ENCODE measurements around the gene TMCO4. TPM values are rescaled to one million over a fixed set of nuclear protein-coding genes. Genes with fewer than 3 reads are reported as not detected.

TMCO4 gene
- total and polyA plus RNA-seq, 4 experiments from 2014 or later: 14.9 to 32.7 (median 22.7) TPM

GRCh38 chr1:19668888-19669287 is 130.8 kb downstream of the TMCO4 start:
- Mint-ChIP-seq H3K4me3 (no peak overlapping the region), H3K4me1 (peaks cover 13 to 27% (median 22%) of the 10 kb centered on the region in 4 donors), H3K27ac (peak overlapping the region in 1 of 7 donors; percentile 32), H3K27me3 (peaks cover 1 to 14% of the 10 kb centered on the region in 2 donors), H3K36me3 (no peaks in the 10 kb centered on the region), H3K9me3 (peaks cover 0 to 3% (median 0%) of the 10 kb centered on the region in 8 donors)
- no peak overlapping the region for H3K27ac ChIP-seq (ENCODE audit: low read depth, low read length)
- H3K9me3 ChIP-seq (ENCODE audit: control insufficient read depth in 1 of 2, low read length in 2 of 2): no peaks in the 10 kb centered on the region
- H3K4me3 ChIP-seq (ENCODE audit: low read length in 2 of 2): no peak overlapping the region
- H3K36me3 ChIP-seq (ENCODE audit: insufficient read depth, low read length): no peaks in the 10 kb centered on the region
- ChIA-PET CTCF (ENCODE audit: partially characterized antibody) (interaction anchor here (1.2 to 1.3 kb wide), 2 partner anchors 8 to 36 kb away, joined by 5 read pairs; no protein-coding TSS in a partner anchor), POLR2A (ENCODE audit: partially characterized antibody) (no interaction called here)
- intact Hi-C loops (cut with micrococcal nuclease): no loop called here
- DNase-seq: no peak
- H3K4me1 ChIP-seq (ENCODE audit: insufficient read depth, low read length): peaks cover 15% of the 10 kb centered on the region
- H3K27me3 ChIP-seq (ENCODE audit: insufficient read depth, low read length): no peaks in the 10 kb centered on the region

GRCh38 chr1:19665496-19666465 is 133.9 kb downstream of the TMCO4 start:
- peaks cover 0 to 3% (median 0%) of the 10 kb centered on the region in 8 donors for H3K9me3 Mint-ChIP-seq
- peaks cover 0 to 22% of the 10 kb centered on the region in 2 donors for H3K27me3 Mint-ChIP-seq

GRCh38 chr1:19665186-19665495 is 134.6 kb downstream of the TMCO4 start:
- H3K4me1 Mint-ChIP-seq: peaks cover 16 to 38% (median 32%) of the 10 kb centered on the region in 4 donors
- H3K4me3 ChIP-seq (ENCODE audit: low read length in 2 of 2): no peak overlapping the region
- intact Hi-C loops (cut with micrococcal nuclease): no loop called here
- peaks cover 21% of the 10 kb centered on the region for H3K4me1 ChIP-seq (ENCODE audit: insufficient read depth, low read length)
- peak overlapping the region in 1 of 7 donors; percentile 70 for H3K27ac Mint-ChIP-seq
- H3K27me3 Mint-ChIP-seq: peaks cover 0 to 22% of the 10 kb centered on the region in 2 donors
- POLR2A ChIA-PET (ENCODE audit: partially characterized antibody): no interaction called here
- H3K9me3 ChIP-seq (ENCODE audit: control insufficient read depth in 1 of 2, low read length in 2 of 2): no peaks in the 10 kb centered on the region
- peak in 1 of 5 donors; percentile 36 for DNase-seq
- H3K4me3 Mint-ChIP-seq: peak overlapping the region in 7 of 8 donors; percentile 51 to 82 (median 70)
- no peaks in the 10 kb centered on the region for H3K36me3 ChIP-seq (ENCODE audit: insufficient read depth, low read length)
- peaks cover 0 to 3% (median 0%) of the 10 kb centered on the region in 8 donors for H3K9me3 Mint-ChIP-seq
- H3K27me3 ChIP-seq (ENCODE audit: insufficient read depth, low read length): no peaks in the 10 kb centered on the region
- no peaks in the 10 kb centered on the region for H3K36me3 Mint-ChIP-seq
- H3K27ac ChIP-seq (ENCODE audit: low read depth, low read length): no peak overlapping the region
- CTCF ChIA-PET (ENCODE audit: partially characterized antibody): interaction anchor here (6.6 kb wide), 1 partner anchor 39 kb away, joined by 177 read pairs; no protein-coding TSS in a partner anchor

More at GRCh38 chr1:19665496-19666465, 133.9 kb downstream of the TMCO4 start:
- peak overlapping the region; percentile 56 to 86 (median 81) for H3K4me3 Mint-ChIP-seq
- Histone ChIP-seq H3K27ac (ENCODE audit: low read depth, low read length) (no peak overlapping the region), H3K4me1 (ENCODE audit: insufficient read depth, low read length) (peaks cover 21% of the 10 kb centered on the region), H3K36me3 (ENCODE audit: insufficient read depth, low read length) (no peaks in the 10 kb centered on the region), H3K4me3 (ENCODE audit: low read length in 2 of 2) (no peak overlapping the region), H3K9me3 (ENCODE audit: control insufficient read depth in 1 of 2, low read length in 2 of 2) (no peaks in the 10 kb centered on the region), H3K27me3 (ENCODE audit: insufficient read depth, low read length) (no peaks in the 10 kb centered on the region)
- intact Hi-C loops (cut with micrococcal nuclease): no loop called here
- POLR2A ChIA-PET (ENCODE audit: partially characterized antibody): no interaction called here
- CTCF ChIA-PET (ENCODE audit: partially characterized antibody): no interaction called here
- H3K27ac Mint-ChIP-seq: peak overlapping the region in 4 of 7 donors; percentile 43 to 70 (median 48)
- H3K4me1 Mint-ChIP-seq: peaks cover 16 to 38% (median 30%) of the 10 kb centered on the region in 4 donors
- DNase-seq: no peak
- no peaks in the 10 kb centered on the region for H3K36me3 Mint-ChIP-seq

GRCh38 chr1:19664453-19665185 is 135.1 kb downstream of the TMCO4 start, which contains the start of gene HTR6:
Gene HTR6 (plus strand): TSS chr1:19664875. CDS start chr1:19665754, 879 bp downstream.
- peak within 1 kb of the TSS in 3 of 7 donors; percentile 44 to 73 (median 70) for H3K27ac Mint-ChIP-seq
- CTCF ChIA-PET (ENCODE audit: partially characterized antibody): interaction anchor here (1.1 to 6.6 kb wide), 4 partner anchors 13 to 39 kb away, joined by 3 to 177 read pairs (median 4); no protein-coding TSS in a partner anchor
- H3K27me3 Mint-ChIP-seq: peaks cover 0 to 22% of the 10 kb centered on the region in 2 donors
- POLR2A ChIA-PET (ENCODE audit: partially characterized antibody): no interaction called here
- H3K4me1 Mint-ChIP-seq: peaks cover 18 to 41% (median 32%) of the 10 kb centered on the region in 4 donors
- peaks cover 0 to 3% (median 0%) of the 10 kb centered on the region in 8 donors for H3K9me3 Mint-ChIP-seq
- peak in 4 of 5 donors; percentile 23 to 50 (median 38) for DNase-seq
- no peaks in the 10 kb centered on the region for H3K36me3 Mint-ChIP-seq
- H3K36me3 ChIP-seq (ENCODE audit: insufficient read depth, low read length): no peaks in the 10 kb centered on the region
- no peak within 1 kb of the TSS for H3K27ac ChIP-seq (ENCODE audit: low read depth, low read length)
- no peaks in the 10 kb centered on the region for H3K9me3 ChIP-seq (ENCODE audit: control insufficient read depth in 1 of 2, low read length in 2 of 2)
- intact Hi-C loops (cut with micrococcal nuclease): no loop called here
- H3K4me3 Mint-ChIP-seq: peak within 1 kb of the TSS; percentile 51 to 85 (median 80)
- peaks cover 24% of the 10 kb centered on the region for H3K4me1 ChIP-seq (ENCODE audit: insufficient read depth, low read length)
- H3K27me3 ChIP-seq (ENCODE audit: insufficient read depth, low read length): no peaks in the 10 kb centered on the region
- H3K4me3 ChIP-seq (ENCODE audit: low read length in 2 of 2): peak within 1 kb of the TSS; percentile 32 to 43

- Histone ChIP-seq H3K9me3 (ENCODE audit: control insufficient read depth in 1 of 2, low read length in 2 of 2) (no peaks in the 10 kb centered on the region), H3K4me1 (ENCODE audit: insufficient read depth, low read length) (peaks cover 27% of the 10 kb centered on the region), H3K36me3 (ENCODE audit: insufficient read depth, low read length) (no peaks in the 10 kb centered on the region), H3K27ac (ENCODE audit: low read depth, low read length) (no peak overlapping the region), H3K27me3 (ENCODE audit: insufficient read depth, low read length) (no peaks in the 10 kb centered on the region), H3K4me3 (ENCODE audit: low read length in 2 of 2) (no peak overlapping the region)
- peaks cover 0 to 1% (median 0%) of the 10 kb centered on the region in 8 donors for H3K9me3 Mint-ChIP-seq
- H3K4me3 Mint-ChIP-seq: no peak overlapping the region
- no peak for DNase-seq
- peaks cover 0 to 2% of the 10 kb centered on the region in 2 donors for H3K36me3 Mint-ChIP-seq
- peak overlapping the region in 1 of 7 donors; percentile 71 for H3K27ac Mint-ChIP-seq
- intact Hi-C loops (cut with micrococcal nuclease): no loop called here
- POLR2A ChIA-PET (ENCODE audit: partially characterized antibody): interaction anchor here (0.5 to 1.8 kb wide), 4 partner anchors 9 to 43 kb away, joined by 3 to 8 read pairs (median 3); no protein-coding TSS in a partner anchor
- H3K27me3 Mint-ChIP-seq: peaks cover 0 to 22% of the 10 kb centered on the region in 2 donors
- CTCF ChIA-PET (ENCODE audit: partially characterized antibody): interaction anchor here (0.5 to 6.6 kb wide), 56 partner anchors 9 to 528 kb away, joined by 3 to 177 read pairs (median 4); partner anchors contain the start of genes AKR7A2, EMC1 and SLC66A1
- H3K4me1 Mint-ChIP-seq: peaks cover 20 to 48% (median 33%) of the 10 kb centered on the region in 4 donors
These were observed 137.4 kb downstream of the TMCO4 start for GRCh38 chr1:19662313-19662712.

- ChIA-PET POLR2A (ENCODE audit: partially characterized antibody) (interaction anchor here (0.5 to 1.8 kb wide), 4 partner anchors 9 to 44 kb away, joined by 3 to 8 read pairs (median 3); no protein-coding TSS in a partner anchor), CTCF (ENCODE audit: partially characterized antibody) (interaction anchor here (0.6 to 6.6 kb wide), 59 partner anchors 8 to 527 kb away, joined by 3 to 177 read pairs (median 4); partner anchors contain the start of genes AKR7A2, EMC1 and SLC66A1)
- peaks cover 0 to 18% of the 10 kb centered on the region in 2 donors for H3K27me3 Mint-ChIP-seq
- Histone ChIP-seq H3K36me3 (ENCODE audit: insufficient read depth, low read length) (no peaks in the 10 kb centered on the region), H3K4me3 (ENCODE audit: low read length in 2 of 2) (no peak overlapping the region), H3K9me3 (ENCODE audit: control insufficient read depth in 1 of 2, low read length in 2 of 2) (no peaks in the 10 kb centered on the region), H3K4me1 (ENCODE audit: insufficient read depth, low read length) (peaks cover 27% of the 10 kb centered on the region), H3K27me3 (ENCODE audit: insufficient read depth, low read length) (no peaks in the 10 kb centered on the region), H3K27ac (ENCODE audit: low read depth, low read length) (no peak overlapping the region)
- intact Hi-C loops (cut with micrococcal nuclease): loop anchor here (1.0 to 2.0 kb wide), 2 partner anchors 27 to 43 kb away; no protein-coding TSS in a partner anchor
- H3K27ac Mint-ChIP-seq: peak overlapping the region in 2 of 7 donors; percentile 71 to 74
- peak overlapping the region in 1 of 8 donors; percentile 54 for H3K4me3 Mint-ChIP-seq
- DNase-seq: peak in 4 of 5 donors; percentile 49 to 66 (median 60)
- H3K4me1 Mint-ChIP-seq: peaks cover 18 to 43% (median 29%) of the 10 kb centered on the region in 4 donors
- peaks cover 0 to 2% of the 10 kb centered on the region in 2 donors for H3K36me3 Mint-ChIP-seq
- H3K9me3 Mint-ChIP-seq: peaks cover 0 to 1% (median 0%) of the 10 kb centered on the region in 8 donors
These were observed 137.9 kb downstream of the TMCO4 start for GRCh38 chr1:19661721-19662228.
